LNCAP (cell line): ENCODE measurements around the gene ITGAE.

Source experiments
- TF ChIP-seq, protein P1 (sequence below): fragments of 450-650 bp; IDR thresholded peaks from 2 replicates; pipeline ENCODE4 v1.5.1; 2017; ENCODE audit warnings: mild to moderate bottlenecking

ITGAE gene

DNA sequence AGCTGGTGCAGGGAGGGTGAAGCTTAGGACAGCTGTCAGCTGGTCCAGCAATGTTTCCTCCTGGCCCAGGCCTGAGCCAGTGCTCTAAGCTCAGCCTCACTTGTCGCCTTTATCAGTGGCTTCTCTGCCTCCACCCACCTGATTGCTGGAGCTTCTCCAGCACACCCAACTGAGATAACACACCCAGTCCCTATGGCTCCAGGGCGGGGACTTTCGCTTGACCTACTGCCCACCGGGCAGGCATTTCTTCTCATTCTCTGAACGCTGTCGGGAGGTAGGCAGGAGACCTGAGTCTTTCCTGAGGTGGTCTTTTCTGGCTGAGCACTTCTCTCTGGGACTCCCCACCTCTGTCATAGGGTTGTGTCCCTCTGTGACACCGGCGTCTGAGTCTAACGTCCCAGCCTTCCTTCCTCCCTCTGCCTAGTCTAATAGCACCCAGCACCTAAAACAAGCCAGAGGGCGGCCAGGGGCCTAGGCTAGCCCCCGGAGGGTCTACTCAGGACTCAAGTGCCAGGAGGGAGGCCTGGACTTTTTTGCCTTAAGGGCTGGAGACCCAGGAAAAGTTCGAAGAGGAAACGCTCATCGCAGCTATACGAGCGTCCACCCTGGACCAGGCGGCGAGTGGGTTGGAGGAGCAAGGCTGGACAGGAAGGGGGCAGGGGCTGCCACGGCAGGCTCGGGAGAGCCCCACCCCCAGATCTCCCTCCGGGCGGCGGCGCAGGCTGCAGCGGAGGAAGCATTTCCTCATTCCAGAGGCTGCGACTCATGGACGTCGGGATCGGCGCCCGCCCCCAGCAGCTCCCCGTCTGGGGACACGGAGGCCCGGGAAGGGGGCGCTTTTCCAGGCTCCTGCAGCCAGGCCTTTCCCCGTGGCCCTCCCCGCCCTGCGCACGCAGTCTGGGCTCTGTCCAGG lies 133.4 kb downstream of the ITGAE start:
- TF ChIP-seq, protein P1, sequence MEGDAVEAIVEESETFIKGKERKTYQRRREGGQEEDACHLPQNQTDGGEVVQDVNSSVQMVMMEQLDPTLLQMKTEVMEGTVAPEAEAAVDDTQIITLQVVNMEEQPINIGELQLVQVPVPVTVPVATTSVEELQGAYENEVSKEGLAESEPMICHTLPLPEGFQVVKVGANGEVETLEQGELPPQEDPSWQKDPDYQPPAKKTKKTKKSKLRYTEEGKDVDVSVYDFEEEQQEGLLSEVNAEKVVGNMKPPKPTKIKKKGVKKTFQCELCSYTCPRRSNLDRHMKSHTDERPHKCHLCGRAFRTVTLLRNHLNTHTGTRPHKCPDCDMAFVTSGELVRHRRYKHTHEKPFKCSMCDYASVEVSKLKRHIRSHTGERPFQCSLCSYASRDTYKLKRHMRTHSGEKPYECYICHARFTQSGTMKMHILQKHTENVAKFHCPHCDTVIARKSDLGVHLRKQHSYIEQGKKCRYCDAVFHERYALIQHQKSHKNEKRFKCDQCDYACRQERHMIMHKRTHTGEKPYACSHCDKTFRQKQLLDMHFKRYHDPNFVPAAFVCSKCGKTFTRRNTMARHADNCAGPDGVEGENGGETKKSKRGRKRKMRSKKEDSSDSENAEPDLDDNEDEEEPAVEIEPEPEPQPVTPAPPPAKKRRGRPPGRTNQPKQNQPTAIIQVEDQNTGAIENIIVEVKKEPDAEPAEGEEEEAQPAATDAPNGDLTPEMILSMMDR: no peak

DNA sequence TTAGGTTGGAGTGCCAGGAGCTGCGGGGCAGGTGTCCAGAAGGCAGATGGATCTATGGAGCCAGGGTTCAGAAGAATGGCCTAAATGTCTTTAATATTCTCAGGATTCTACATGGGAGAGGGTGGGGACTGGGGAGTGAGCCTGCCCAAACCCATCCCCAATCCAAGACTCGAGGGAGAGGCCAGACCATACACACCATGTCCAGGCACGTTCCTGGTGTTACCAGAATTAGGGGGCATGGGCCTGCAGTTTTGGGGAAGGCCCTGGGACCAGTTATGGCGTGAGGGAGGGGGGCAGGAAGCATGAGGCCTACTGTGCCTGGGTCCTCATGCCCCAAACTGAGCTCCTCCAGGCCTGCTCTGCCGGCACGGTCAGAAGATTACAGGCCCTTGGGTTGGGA lies 134.5 kb downstream of the ITGAE start:
- TF ChIP-seq, protein P1: no peak

DNA sequence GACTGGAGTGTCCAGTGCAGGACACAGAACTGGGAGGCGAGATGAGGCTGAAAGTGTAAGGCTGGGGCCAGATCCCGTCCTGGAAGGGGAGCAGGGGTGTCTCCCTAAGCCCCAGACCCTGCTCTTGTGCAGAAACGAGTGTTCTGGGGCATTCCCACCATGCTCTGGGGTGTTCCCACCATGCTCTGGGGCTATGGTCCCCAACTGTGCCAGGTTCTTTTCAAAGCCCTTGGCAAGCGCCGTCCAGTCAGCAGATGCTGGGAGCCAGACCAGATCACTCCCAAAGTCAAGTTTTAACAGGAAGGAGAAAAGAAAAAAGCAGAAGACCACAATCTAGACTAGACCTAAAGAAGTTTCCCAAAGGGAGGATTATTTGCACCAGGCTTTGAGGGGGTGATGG lies 135.2 kb downstream of the ITGAE start:
- TF ChIP-seq, protein P1: no peak
